GM18505 (cell line): ENCODE data around the gene INHBC.
A peak's percentile ranks its signal among the peaks of the same experiment; 100 is the strongest.
"Not testable (repeated sequence)": the region's sequence is repeated elsewhere in the genome, so short reads cannot be mapped to it uniquely, and the experiment has no call there.

Experiments
- ATAC-seq: cut with Tn5 transposase; IDR thresholded peaks from one replicate; pipeline ENCODE4 v1.9.1; 2021; ENCODE audit not compliant: unreplicated experiment
- POLR2A ChIP-seq: IDR thresholded peaks from 4 replicates; pipeline ENCODE4 v1.6.1; 2011; ENCODE audit warnings: borderline replicate concordance; ENCODE audit not compliant: insufficient read depth, insufficient read length; ENCODE audit errors: extremely low read depth

INHBC gene

DNA sequence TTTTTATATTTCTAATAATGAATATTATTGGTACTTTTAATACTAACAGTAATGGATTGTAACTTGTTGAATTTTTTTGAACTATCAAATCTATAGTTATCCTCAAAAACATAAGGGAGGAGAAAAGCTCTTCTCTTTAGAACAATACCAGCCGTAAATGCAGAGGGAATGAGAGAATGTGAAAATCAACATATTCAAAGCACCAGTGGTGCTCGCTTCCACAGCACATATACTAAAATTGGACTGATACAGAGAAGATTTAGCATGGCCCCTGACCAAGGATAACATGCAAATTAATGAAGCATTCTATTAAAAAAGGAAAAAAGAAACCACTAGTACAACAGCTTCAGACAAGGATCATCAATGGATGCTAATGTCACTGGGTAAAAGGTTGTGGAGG, 19.5 kb upstream of the INHBC start:
- no peak for TF ChIP-seq POLR2A

DNA sequence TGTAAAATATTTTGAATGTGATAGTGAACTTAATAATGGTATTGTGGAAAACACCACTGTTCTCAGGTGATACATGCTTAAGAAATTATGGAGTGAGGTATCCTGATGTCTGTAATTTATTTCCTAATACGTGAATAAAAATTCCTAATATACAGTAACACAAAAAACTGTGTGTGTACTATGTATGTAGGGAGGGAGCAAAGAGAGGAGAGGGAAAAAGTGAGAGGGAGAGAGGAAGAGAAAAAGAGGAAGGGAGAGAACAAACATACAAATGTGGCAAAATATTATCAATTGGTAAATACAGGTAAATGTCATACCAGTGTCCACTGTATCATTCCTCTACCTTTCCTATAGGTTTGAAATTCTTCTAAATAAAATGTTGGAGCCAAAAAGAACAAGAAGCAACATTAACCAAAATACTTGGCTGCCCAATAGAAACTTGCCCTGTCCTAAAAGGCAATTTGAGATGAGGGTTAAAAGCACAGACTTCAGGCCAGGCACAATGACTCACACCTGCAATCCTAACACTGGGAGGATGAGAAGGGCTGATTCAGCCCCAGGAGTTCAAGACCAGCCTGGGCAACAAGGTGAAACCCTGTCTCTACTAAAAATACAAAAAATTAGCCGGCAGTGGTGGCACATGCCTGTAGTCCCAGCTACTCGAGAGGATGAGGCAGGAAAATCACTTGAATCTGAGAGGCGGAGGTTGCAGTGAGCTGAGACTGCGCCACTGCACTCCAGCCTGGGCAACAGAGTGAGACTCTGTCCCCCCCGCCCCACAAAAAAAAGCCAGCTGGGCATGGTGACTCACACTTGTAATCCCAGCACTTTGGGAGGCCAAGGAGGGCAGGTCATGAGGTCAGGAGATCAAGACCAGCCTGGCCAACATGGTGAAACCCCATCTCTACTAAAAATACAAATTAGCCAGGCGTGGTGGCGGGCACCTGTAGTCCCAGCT, 18.3 kb upstream of the INHBC start:
- TF ChIP-seq POLR2A, result no peak
- no peak for ATAC-seq

More for the DNA sequence above, 19.5 kb upstream of the INHBC start:
- no peak for ATAC-seq

DNA sequence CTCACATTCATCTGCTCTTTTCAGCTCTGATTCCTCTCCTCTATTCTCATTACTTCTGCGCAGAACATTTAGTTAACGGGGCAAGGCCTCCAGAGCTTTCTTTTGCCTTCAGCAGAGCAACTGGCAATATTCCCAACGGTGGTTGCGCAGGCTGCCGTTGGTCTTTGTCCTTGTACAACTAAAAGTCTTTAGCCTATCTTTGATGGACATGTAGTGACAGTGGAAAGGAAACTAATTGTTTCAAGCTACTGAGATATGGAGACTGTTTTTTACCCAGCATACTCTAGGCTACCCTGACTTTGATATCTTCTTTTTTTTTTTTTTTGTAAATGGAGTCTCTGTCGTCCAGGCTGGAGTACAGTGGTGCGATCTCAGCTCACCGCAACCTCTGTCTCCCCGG, 16.3 kb upstream of the INHBC start:
- no peak for TF ChIP-seq POLR2A
- ATAC-seq, result no peak

DNA sequence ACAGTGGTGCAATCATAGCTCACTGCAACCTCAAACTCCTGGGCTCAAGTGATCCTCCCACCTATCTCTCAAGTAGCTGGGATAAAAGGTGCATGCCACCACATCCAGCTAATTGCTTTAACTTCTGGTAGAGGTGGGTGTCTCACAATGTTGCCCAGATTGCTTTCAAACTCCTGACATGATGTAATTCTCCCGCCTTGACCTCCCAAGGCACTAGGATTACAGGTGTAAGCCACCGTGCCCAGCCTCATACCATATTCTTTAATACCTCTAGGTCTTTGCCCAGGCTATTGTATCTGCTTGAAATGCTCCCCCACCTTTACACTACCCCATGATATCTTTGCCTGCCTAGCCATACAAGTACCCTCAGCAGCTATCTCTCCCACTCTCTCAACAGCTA, 15.1 kb upstream of the INHBC start:
- ATAC-seq, result no peak
- no peak for TF ChIP-seq POLR2A

DNA sequence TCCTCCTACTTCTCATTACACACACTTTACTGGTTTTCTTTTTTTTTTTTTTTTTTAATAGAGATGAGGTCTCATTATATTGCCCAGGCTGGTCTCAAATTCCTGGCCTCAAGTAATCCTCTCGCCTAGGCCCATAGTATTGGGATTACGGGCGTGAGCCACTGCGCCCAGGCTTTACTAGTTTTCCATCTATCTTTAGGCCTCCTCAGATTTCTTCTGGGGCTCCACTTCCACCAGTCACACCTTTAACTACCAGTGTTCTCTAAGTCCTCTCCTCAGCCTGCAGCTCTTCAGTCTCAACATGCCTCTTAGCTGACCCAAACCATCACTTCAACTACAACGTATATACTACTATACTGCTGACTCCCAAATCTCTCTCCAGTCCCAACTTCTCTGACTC, 14.1 kb upstream of the INHBC start:
- TF ChIP-seq POLR2A, result no peak
- no peak for ATAC-seq

DNA sequence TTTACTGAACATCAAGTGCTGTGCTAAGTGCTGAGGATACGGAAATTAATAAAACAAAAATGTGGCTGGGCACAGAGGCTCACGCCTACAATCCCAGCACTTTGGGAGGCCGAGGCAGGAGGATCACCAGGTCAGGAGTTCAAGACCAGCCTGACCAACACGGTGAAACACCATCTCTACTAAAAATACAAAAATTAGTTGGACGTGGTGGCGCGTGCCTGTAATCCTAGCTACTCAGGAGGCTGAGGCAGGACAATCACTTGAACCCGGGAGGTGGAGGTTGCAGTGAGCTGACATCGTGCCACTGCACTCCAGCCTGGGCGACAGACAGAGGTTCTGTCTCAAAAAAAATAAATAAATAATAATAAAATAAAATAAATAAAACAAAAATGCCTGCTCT, 7.6 kb upstream of the INHBC start:
- not testable (repeated sequence) for ATAC-seq

DNA sequence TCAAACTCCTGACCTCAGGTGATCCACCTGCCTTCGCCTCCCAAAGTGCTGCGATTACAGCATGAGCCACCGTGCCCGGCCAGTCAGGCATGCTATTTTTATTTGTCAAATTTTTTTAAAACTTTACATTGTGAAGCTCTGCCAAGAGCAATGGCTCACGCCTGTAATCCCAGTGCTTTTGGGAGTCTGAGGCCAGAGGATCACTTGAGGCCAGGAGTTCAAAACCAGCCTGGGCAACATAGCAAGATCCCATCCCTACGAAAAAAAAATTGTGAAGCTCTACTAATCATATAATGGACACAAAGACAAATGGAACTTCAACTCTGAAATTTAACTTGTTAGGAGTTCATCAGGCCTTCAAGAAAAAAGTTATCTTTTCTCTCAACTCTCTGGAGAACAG, 5.6 kb upstream of the INHBC start:
- TF ChIP-seq POLR2A, result no peak
- no peak for ATAC-seq

DNA sequence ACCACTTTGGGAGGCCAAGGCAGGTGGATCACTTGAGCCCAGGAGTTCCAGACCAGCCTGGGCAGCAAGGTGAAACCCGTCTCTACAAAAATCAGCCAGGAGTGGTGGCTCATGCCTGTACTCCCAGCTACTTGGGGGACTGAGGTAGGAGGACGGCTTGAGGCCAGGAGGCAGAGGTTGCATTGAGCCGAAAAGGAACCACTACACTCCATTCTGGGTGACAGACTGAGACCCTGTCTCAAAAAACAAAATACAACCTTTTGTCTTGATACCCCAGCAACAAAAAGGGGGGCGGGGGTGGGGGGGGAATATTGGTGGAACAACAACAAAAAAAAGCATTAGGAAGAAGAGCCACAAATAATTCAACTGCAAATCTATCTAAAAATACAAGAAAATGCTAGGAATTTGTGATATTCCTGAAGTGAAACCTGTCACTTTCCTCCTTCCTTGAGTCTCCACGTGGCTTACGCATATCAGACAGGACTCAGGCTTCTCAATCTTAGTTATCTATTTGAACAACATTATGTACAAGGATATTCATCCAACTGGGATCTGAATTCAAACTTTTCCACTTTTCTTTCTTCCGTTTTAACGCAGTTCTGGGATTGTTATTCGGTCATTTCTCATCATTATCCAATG, 5.0 kb upstream of the INHBC start:
- ATAC-seq, result no peak

DNA sequence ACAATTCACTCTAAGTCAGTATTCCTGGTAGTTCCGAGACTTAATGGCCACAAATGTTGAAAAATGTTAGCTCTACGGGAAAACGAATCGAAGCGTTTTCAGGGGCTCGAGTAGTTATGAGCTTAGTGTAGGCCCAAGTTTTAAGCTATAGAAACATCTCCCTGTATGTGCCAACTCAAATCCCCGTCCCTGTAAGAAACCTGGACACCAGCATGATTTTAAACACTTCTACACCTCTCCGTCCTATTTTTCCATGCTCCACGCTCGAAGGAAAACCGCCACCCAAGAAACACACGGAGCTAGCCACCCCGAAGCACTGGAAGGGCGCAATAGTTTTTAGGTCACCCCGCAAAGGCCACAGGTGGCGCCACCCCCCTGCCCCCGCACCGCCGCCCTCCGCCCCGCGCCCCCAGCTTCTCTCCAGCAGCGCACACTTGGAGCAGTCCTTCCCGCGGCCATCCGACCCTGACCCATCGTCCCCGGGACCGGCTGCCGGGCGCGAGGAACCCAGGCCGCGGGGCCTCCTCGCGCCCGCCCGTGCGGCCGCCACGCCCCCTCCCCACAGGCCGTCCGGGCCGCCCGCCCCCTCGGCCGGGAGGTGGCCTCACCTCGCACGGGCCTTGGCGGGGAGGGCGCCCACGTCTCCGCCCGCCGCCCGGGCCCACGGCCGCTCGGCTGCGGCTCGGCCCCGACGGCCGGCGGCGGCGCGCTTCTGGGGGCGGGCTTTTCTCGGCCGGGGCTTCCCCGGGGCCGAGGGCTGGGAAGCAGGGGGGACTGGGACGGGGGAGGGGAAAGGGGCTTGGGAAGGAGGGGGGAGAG, 4.3 kb upstream of the INHBC start:
- peak; percentile 44 for ATAC-seq
- TF ChIP-seq POLR2A, result no peak

More for the DNA sequence above, 5.0 kb upstream of the INHBC start:
- no peak for TF ChIP-seq POLR2A

DNA sequence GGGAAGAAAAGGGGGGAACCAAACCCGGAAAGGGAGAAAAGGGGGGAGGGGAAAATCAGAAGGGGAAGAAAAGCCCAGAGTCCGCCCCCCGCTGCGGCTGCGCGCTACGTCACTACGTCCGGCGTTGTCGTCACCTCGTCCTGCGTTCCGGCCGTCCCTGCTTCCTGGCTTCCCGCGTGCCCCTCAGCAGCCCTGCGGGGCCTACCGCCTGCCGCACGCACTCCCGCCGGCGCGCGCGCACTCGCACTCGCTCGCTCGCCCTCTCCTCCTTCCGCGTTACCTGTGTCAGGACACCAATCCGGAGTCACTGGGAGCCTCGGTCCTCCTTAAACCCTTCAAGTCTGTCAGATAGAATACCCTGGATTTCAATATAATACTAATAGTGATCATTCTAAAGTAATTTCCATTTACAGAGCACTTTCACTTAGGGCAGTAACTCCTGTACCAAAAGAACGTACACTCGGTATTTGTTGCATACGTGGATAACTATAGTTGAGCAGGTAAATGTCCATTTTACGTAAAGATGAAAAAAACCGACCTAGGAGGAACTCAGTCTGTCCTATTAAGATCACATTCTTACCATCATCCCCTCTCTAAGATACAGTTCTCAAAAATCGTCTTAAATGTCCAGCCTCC, 3.5 kb upstream of the INHBC start, which contains the start of gene R3HDM2:
Gene R3HDM2 (minus strand): TSS at position 113 of the 636 bp plus-strand sequence. CDS start 120,615 bp downstream, outside the sequence.
- peak; percentile 97 for TF ChIP-seq POLR2A
- peak; percentile 92 for ATAC-seq

DNA sequence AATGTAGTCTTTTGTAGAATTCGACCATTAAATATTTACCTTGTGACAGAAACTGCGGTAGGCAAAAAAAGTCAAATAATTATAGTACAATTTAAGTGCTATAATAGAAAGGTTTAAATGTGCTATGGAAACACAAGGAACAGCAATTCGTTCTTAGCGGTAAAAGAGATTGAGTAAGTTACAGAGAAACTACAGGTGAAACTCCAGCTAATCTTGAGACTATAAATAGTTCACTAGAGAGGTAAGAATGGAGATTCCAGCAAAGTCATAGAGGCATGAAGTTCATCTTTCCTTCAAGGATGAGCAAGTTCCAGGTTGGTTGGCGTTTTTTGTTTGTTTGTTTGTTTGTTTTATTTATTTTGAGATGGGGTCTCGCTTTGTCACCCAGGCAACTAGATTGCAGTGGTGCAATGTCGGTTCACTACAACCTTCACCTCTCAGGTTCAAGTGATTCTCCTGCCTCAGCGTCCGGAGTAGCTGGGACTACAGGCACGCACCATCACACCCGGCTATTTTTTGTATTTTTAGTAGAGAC, 2.9 kb upstream of the INHBC start:
- ATAC-seq, result no peak
- TF ChIP-seq POLR2A, result no peak

DNA sequence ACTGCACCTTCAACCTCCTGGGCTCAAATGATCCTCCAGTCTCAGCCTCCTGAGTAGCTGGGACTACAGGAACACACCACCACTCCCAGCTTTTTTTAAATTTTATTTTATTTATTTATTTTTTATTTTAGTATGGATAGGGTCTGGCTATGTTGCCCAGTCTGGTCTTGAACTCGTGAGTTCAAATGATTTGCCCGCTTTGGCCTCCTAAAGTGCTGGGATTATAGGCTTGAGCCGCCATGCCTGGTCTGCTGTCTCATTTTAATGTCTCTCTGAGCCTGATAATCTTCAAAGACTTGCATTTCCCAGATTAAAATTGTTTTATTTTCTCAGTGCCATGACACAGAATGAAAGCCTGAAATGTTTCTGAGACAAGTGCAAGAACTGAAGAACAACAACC, 1.2 kb upstream of the INHBC start:
- TF ChIP-seq POLR2A, result no peak
- ATAC-seq, result no peak

DNA sequence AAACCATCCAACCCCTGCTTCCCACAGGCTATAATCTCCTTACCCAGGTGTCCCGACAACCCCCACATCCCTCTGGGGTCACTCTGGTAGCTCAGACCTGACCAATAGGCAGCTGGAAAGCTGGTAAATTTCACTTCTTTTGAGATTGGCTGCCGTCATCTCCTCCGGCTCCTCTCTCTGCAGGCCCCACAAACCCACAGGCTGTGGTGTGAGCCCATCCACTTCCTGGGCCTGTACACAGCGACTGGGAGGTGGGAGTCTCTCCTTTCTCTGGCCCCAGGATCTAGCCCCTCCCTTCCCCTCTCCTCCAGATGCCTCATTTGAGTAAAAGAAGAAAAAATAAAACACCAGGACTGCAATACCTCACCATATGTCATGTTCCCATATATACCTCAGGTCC, 709 bp downstream of the INHBC start:
- TF ChIP-seq POLR2A, result no peak
- ATAC-seq, result no peak

DNA sequence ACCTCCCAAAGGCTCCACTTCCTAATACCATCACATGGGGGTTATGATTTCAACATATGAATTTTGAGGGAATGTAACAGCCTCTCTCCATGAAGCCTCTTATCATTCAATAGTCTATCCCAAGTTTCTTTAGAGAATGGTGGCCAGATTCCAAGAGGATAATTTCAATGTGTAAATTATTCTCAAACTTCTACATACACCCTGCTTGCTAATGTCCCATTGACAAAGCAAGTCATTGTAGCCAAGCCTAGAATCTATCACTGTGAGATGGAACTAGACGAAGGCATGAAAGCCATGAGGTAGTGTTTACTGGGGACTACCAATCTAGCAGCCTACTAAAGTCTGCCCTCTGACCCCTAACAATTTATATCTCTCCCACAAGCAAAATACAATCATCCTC, 3.8 kb downstream of the INHBC start:
- ATAC-seq, result no peak
- no peak for TF ChIP-seq POLR2A
